HepG2 (cell line): ENCODE measurements around the gene SNRNP35. TPM values are rescaled to one million over a fixed set of nuclear protein-coding genes. Genes with fewer than 3 reads are reported as not detected.

Experiments used
- GATAD1 ChIP-seq: IDR thresholded peaks from 2 replicates; pipeline ENCODE4 v1.6.1; 2016; ENCODE audit warnings: missing genetic modification reagents, missing compliant biosample characterization
- GLI4 ChIP-seq: sonication (generic); formaldehyde crosslinking; IDR thresholded peaks from 2 replicates; pipeline ENCODE4 v1.5.1; 2020; ENCODE audit warnings: missing genetic modification reagents, mild to moderate bottlenecking, moderate library complexity, borderline replicate concordance
- NR2F2 ChIP-seq: IDR thresholded peaks from 2 replicates; pipeline ENCODE4 v1.6.1; 2012; ENCODE audit warnings: low read depth, inconsistent platforms, borderline replicate concordance
- RARA ChIP-seq: IDR thresholded peaks from 2 replicates; pipeline ENCODE4 v1.6.1; 2016; ENCODE audit warnings: missing genetic modification reagents, missing compliant biosample characterization
- SALL1 ChIP-seq: sonication (generic); formaldehyde crosslinking; IDR thresholded peaks from 2 replicates; pipeline ENCODE4 v1.8.0; 2022; ENCODE audit warnings: mild to moderate bottlenecking, missing genetic modification reagents
- SMAD1 ChIP-seq: sonication (generic); formaldehyde crosslinking; IDR thresholded peaks from 2 replicates; pipeline ENCODE4 v1.4.0; 2020; ENCODE audit warnings: missing genetic modification reagents, low read depth, mild to moderate bottlenecking, borderline replicate concordance
- ZNF180 ChIP-seq: sonication (generic); formaldehyde crosslinking; IDR thresholded peaks from 2 replicates; pipeline ENCODE4 v1.4.0; 2020; ENCODE audit warnings: low read depth, missing genetic modification reagents, borderline replicate concordance
- ZNF205 ChIP-seq: IDR thresholded peaks from 2 replicates; pipeline ENCODE4 v1.6.1; 2018; ENCODE audit warnings: missing biosample characterization, missing genetic modification reagents
- ZNF326 ChIP-seq: sonication (generic); formaldehyde crosslinking; IDR thresholded peaks from 2 replicates; pipeline ENCODE4 v1.4.0; 2020; ENCODE audit warnings: missing genetic modification reagents, borderline replicate concordance
- ZNF605 ChIP-seq: sonication (generic); formaldehyde crosslinking; IDR thresholded peaks from 2 replicates; pipeline ENCODE4 v1.8.0; 2022; ENCODE audit warnings: mild to moderate bottlenecking, missing genetic modification reagents
- ZNF670 ChIP-seq: sonication (generic); formaldehyde crosslinking; IDR thresholded peaks from 2 replicates; pipeline ENCODE4 v1.8.0; 2022; ENCODE audit warnings: mild to moderate bottlenecking, missing genetic modification reagents, borderline replicate concordance
- ZNF720 ChIP-seq: sonication (generic); formaldehyde crosslinking; IDR thresholded peaks from 2 replicates; pipeline ENCODE4 v1.4.0; 2020; ENCODE audit warnings: missing genetic modification reagents
- ZNF746 ChIP-seq: sonication (generic); formaldehyde crosslinking; IDR thresholded peaks from 2 replicates; pipeline ENCODE4 v1.8.0; 2022; ENCODE audit warnings: mild to moderate bottlenecking, missing genetic modification reagents
- ZSCAN21 ChIP-seq: sonication (generic); formaldehyde crosslinking; IDR thresholded peaks from 2 replicates; pipeline ENCODE4 v1.8.0; 2022; ENCODE audit warnings: mild to moderate bottlenecking, missing genetic modification reagents, moderate library complexity, borderline replicate concordance
- polyA plus RNA-seq, 8 experiments: library from polyadenylated mRNA; depleted of rRNA in 3 of 8; stranded (reverse) in 7 of 8; unstranded in 1 of 8; fragments of >200 nt; fragmentation: Illumina TruSeq in 4 of 8; extraction: Trizol in 4 of 8; gene quantifications; 2 replicates each; pipeline versions ENCODE4 v1.2.1 to v1.2.3, GENCODE V29; 2011 to 2016; ENCODE audit warnings: low read depth in 4 of 8, missing spikeins in 1 of 8, mixed read lengths in 1 of 8; ENCODE audit not compliant: insufficient read depth in 1 of 8
- total RNA-seq, 5 experiments: library from RNA; depleted of rRNA; stranded (reverse); fragments of >200 nt; fragmentation: Illumina TruSeq; extraction: Trizol; gene quantifications; 2 replicates each; pipeline ENCODE4 v1.2.3, GENCODE V29; 2016; ENCODE audit warnings: low read depth in 1 of 5
- TF ChIP-seq, protein P1 (sequence below): IDR thresholded peaks from 2 replicates; pipeline ENCODE4 v1.6.1; 2016; ENCODE audit warnings: low read depth, control low read depth
- TF ChIP-seq, protein P2 (sequence below): IDR thresholded peaks from 2 replicates; pipeline ENCODE4 v1.6.1; 2018; ENCODE audit warnings: missing genetic modification reagents, mild to moderate bottlenecking, missing compliant biosample characterization
- TF ChIP-seq, protein P3 (sequence below): sonication (generic); formaldehyde crosslinking; IDR thresholded peaks from 2 replicates; pipeline ENCODE4 v1.9.0; 2022; ENCODE audit warnings: low read depth, missing genetic modification reagents
- TF ChIP-seq, protein P4 (sequence below): sonication (generic); formaldehyde crosslinking; IDR thresholded peaks from 2 replicates; pipeline ENCODE4; 2020; ENCODE audit warnings: missing genetic modification reagents, mild to moderate bottlenecking, borderline replicate concordance
- TF ChIP-seq, protein P5 (sequence below): sonication (generic); formaldehyde crosslinking; IDR thresholded peaks from 2 replicates; pipeline ENCODE4 v1.5.1; 2020; ENCODE audit warnings: mild to moderate bottlenecking, missing genetic modification reagents, moderate library complexity

The SNRNP35 gene
- total and polyA plus RNA-seq, 2 of the 13 experiments (the other 11 are each of a cell fraction or from before 2014, with no cell fraction given), result 11.3 to 22.6 TPM

DNA sequence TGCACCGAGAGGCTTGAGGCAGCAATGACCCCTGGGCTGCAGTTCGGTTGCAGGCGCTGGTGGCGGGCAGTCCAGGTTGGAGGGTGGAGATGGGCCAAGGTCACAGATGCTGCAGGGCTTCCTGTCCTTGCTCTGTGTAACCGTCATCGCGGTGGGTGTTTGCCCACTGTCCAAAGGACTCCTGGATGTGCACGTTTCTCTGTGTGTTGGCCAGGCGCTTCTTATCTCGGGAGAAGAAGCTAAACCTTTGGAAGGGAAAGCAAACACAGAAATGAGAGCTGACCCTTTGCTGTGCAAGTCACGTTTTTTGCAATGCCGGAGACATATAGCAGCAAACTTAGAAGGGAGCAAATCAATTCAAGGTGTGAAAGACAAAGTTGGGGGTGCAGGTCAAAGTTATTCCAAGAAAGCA, 14.5 kb downstream of the SNRNP35 start (continued):
- TF ChIP-seq, protein P1, sequence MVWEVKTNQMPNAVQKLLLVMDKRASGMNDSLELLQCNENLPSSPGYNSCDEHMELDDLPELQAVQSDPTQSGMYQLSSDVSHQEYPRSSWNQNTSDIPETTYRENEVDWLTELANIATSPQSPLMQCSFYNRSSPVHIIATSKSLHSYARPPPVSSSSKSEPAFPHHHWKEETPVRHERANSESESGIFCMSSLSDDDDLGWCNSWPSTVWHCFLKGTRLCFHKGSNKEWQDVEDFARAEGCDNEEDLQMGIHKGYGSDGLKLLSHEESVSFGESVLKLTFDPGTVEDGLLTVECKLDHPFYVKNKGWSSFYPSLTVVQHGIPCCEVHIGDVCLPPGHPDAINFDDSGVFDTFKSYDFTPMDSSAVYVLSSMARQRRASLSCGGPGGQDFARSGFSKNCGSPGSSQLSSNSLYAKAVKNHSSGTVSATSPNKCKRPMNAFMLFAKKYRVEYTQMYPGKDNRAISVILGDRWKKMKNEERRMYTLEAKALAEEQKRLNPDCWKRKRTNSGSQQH (CRISPR knock-in tag), result peak; percentile 77
- TF ChIP-seq SALL1 (CRISPR knock-in tag) (peak; percentile 97), GLI4 (no peak), ZNF670 (CRISPR knock-in tag) (peak; percentile 32; the same call in 1 of the 2 replicates), ZSCAN21 (CRISPR knock-in tag) (0 out of 2 replicates have a peak, but pooled peaks have one; percentile 25), GATAD1 (CRISPR knock-in tag) (peak; percentile 55), ZNF326 (CRISPR knock-in tag) (no peak), ZNF205 (CRISPR knock-in tag) (peak; percentile 65; the same call in 1 of the 2 replicates), NR2F2 (peak; percentile 74; the same call in 1 of the 2 replicates), RARA (CRISPR knock-in tag) (peak; percentile 90), ZNF720 (no peak), ZNF605 (CRISPR knock-in tag) (peak; percentile 77), ZNF746 (CRISPR knock-in tag) (peak; percentile 68; the same call in 1 of the 2 replicates), ZNF180 (no peak), SMAD1 (CRISPR knock-in tag) (no peak)
- TF ChIP-seq, protein P2, sequence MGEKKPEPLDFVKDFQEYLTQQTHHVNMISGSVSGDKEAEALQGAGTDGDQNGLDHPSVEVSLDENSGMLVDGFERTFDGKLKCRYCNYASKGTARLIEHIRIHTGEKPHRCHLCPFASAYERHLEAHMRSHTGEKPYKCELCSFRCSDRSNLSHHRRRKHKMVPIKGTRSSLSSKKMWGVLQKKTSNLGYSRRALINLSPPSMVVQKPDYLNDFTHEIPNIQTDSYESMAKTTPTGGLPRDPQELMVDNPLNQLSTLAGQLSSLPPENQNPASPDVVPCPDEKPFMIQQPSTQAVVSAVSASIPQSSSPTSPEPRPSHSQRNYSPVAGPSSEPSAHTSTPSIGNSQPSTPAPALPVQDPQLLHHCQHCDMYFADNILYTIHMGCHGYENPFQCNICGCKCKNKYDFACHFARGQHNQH, result peak; percentile 84
- TF ChIP-seq, protein P3, sequence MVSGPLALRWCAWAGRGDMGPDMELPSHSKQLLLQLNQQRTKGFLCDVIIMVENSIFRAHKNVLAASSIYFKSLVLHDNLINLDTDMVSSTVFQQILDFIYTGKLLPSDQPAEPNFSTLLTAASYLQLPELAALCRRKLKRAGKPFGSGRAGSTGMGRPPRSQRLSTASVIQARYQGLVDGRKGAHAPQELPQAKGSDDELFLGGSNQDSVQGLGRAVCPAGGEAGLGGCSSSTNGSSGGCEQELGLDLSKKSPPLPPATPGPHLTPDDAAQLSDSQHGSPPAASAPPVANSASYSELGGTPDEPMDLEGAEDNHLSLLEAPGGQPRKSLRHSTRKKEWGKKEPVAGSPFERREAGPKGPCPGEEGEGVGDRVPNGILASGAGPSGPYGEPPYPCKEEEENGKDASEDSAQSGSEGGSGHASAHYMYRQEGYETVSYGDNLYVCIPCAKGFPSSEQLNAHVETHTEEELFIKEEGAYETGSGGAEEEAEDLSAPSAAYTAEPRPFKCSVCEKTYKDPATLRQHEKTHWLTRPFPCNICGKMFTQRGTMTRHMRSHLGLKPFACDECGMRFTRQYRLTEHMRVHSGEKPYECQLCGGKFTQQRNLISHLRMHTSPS (CRISPR knock-in tag), result peak; percentile 75; the same call in 1 of the 2 replicates
- TF ChIP-seq, protein P4, sequence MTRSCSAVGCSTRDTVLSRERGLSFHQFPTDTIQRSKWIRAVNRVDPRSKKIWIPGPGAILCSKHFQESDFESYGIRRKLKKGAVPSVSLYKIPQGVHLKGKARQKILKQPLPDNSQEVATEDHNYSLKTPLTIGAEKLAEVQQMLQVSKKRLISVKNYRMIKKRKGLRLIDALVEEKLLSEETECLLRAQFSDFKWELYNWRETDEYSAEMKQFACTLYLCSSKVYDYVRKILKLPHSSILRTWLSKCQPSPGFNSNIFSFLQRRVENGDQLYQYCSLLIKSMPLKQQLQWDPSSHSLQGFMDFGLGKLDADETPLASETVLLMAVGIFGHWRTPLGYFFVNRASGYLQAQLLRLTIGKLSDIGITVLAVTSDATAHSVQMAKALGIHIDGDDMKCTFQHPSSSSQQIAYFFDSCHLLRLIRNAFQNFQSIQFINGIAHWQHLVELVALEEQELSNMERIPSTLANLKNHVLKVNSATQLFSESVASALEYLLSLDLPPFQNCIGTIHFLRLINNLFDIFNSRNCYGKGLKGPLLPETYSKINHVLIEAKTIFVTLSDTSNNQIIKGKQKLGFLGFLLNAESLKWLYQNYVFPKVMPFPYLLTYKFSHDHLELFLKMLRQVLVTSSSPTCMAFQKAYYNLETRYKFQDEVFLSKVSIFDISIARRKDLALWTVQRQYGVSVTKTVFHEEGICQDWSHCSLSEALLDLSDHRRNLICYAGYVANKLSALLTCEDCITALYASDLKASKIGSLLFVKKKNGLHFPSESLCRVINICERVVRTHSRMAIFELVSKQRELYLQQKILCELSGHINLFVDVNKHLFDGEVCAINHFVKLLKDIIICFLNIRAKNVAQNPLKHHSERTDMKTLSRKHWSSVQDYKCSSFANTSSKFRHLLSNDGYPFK (CRISPR knock-in tag), result peak; percentile 23; the same call in 1 of the 2 replicates
- TF ChIP-seq, protein P5, sequence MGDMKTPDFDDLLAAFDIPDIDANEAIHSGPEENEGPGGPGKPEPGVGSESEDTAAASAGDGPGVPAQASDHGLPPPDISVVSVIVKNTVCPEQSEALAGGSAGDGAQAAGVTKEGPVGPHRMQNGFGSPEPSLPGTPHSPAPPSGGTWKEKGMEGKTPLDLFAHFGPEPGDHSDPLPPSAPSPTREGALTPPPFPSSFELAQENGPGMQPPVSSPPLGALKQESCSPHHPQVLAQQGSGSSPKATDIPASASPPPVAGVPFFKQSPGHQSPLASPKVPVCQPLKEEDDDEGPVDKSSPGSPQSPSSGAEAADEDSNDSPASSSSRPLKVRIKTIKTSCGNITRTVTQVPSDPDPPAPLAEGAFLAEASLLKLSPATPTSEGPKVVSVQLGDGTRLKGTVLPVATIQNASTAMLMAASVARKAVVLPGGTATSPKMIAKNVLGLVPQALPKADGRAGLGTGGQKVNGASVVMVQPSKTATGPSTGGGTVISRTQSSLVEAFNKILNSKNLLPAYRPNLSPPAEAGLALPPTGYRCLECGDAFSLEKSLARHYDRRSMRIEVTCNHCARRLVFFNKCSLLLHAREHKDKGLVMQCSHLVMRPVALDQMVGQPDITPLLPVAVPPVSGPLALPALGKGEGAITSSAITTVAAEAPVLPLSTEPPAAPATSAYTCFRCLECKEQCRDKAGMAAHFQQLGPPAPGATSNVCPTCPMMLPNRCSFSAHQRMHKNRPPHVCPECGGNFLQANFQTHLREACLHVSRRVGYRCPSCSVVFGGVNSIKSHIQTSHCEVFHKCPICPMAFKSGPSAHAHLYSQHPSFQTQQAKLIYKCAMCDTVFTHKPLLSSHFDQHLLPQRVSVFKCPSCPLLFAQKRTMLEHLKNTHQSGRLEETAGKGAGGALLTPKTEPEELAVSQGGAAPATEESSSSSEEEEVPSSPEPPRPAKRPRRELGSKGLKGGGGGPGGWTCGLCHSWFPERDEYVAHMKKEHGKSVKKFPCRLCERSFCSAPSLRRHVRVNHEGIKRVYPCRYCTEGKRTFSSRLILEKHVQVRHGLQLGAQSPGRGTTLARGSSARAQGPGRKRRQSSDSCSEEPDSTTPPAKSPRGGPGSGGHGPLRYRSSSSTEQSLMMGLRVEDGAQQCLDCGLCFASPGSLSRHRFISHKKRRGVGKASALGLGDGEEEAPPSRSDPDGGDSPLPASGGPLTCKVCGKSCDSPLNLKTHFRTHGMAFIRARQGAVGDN (CRISPR knock-in tag), result peak; percentile 96
